Activated T-cell treated with anti-CD3 and anti-CD28 coated beads, Interleukin-2, amount 50 U/mL, for 48 hours (primary cell): ENCODE results near the gene FOXJ1.
"Not testable (repeated sequence)": the region's sequence is repeated elsewhere in the genome, so short reads cannot be mapped to it uniquely, and the experiment has no call there.

Experiments used
- DNase-seq, 2 experiments: peaks; one replicate each; pipeline ENCODE4 v3.0.0-alpha.2; 2020

Gene FOXJ1, protein sequence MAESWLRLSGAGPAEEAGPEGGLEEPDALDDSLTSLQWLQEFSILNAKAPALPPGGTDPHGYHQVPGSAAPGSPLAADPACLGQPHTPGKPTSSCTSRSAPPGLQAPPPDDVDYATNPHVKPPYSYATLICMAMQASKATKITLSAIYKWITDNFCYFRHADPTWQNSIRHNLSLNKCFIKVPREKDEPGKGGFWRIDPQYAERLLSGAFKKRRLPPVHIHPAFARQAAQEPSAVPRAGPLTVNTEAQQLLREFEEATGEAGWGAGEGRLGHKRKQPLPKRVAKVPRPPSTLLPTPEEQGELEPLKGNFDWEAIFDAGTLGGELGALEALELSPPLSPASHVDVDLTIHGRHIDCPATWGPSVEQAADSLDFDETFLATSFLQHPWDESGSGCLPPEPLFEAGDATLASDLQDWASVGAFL

DNA sequence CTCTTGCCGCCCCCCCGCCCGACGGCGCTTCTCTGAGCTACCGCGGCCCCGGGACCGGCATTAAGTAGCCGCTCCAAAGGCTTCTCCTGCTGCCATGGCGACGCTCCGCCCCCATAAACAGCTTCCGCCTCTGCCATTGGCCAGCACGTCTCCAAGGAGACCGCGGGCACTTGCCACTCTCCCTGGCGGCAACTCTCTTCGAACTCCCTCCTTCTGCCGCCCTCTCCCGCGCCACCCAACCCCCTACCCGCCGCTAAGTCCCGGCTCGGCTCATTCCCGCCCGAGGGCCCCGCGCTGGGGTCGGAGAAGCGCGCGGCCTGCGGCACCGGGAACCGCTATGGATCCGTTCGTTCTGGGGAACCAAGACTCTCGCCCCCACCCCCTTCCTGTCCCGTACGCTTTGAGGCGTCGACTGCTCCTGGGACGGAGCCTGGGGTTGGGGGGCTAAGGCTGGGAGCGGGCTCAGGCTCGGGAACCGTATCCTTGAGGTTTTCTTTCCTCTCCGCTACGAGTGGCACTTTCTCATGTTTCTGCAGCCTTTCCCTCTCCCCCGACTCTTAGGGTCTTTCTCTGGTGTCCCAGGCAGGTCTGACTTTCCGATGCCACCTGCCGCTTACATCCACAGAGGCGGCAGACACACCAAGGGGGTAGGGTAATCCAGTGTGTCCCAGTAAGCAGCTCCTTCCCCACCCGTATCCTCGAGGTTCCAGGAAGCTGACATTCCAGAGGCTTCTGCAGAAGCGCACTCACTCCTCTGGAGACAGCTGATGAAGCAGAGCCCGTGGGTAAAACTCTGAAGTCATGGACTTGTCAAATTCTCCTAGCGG lies at the start of gene FOXJ1:
TSS of gene FOXJ1 (minus strand) at position 34 of the 827 bp plus-strand sequence. CDS start 850 bp downstream, outside the sequence.
- peak; percentile 96 to 97 for DNase-seq

DNA sequence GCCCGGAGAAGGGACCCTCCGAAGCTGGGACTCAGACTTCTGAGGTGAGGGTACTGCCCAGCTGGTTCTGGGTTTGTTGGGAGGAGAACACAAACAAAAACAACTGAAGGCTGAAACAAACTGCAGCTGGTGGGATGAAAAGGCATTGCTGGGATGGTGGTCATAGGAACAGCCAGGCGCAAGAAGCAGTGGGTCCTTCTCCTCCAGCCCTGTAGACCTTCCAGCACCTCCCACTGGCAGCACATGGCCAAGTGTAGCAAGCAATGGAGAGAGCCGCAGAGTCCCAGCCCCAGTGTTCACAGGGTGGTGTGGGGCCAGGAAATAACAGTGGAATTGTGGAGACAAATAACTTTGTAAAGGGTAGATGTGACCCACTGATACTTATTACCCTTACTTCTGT lies 48.7 kb upstream of the FOXJ1 start:
- DNase-seq, result no peak

DNA sequence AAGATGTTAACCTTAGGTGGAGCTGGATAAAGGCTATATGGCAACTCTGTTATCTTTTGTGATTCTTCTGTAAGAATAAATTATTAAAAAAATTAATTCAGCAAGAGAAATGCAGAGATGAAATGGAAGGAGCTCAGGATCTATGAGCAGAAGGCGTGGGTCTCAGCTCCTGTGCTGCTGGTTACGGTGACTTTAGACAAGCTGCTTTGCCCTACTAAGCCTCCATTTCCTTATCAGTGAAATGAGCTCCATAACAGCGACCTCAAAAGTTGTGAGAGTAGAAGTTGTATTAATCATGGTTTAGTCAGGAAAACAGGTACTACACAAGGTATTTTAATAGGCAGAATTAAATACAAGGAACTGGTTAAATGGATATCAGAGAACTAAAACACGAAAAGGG lies 48.2 kb upstream of the FOXJ1 start:
- no peak for DNase-seq

GRCh38 chr17:76188213-76189016 lies 47.4 kb upstream of the FOXJ1 start:
- no peak for DNase-seq

- DNase-seq, result not testable (repeated sequence)
Measured at GRCh38 chr17:76186774-76187173, 45.7 kb upstream of the FOXJ1 start.

GRCh38 chr17:76184290-76184689 lies 43.2 kb upstream of the FOXJ1 start:
- no peak for DNase-seq

DNA sequence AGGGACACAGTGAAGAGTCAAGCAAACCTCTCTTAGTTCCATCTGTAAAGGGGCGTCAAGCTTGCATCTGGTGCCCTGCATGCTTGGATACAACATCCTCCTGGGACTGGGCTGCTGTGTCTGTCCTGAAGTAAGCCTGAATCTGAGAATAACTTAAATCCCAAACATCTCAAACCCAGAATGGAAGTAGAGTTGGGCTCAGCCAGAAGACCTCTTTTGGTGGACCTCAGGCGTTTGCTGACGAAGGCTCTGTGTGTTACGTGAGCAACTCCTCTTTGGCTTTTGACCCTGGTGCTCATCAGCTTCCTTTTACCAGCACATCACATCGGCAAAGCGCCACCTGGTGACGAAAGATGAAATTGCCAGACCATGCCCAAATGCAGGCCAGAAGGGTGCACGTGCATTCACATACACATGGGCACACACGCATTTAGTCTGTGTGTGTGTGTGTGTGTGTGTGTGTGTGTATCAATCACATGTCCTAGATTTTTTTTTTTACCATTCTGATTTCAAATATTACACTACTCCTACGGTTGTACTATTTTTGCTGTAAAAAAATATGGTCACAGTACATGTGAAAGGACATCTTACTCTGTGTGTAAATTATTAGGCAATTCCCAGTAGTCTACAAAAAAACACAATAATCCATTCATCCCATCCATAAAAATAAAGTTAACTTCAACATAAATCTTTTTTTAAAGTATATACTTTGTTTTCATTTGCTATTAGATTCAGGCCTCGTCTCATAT lies 41.1 kb upstream of the FOXJ1 start:
- peak; percentile 99 for DNase-seq

GRCh38 chr17:76179496-76180467 lies 38.7 kb upstream of the FOXJ1 start:
- no peak for DNase-seq

DNA sequence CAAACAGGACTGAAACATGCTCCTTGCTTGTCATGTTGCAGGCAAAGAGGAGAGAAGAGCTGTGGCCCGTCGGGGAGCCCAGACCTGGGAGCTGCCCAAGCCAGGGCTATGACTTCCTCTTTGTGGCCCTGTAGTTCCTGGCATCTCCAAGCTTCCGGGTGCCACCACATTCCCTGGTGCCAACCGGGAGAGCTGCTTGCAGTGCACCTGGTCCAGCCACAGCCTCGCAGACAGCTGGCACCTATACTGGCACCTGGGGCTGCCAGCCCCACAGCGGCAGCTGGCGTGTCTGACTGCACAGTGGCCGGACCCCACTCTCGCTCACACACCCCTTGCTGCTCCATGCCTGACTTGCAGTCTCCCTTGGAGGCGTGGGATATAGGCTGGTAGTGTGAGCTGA lies 37.1 kb upstream of the FOXJ1 start:
- DNase-seq, result no peak

GRCh38 chr17:76176701-76177574 lies 35.9 kb upstream of the FOXJ1 start:
- DNase-seq, result no peak

DNA sequence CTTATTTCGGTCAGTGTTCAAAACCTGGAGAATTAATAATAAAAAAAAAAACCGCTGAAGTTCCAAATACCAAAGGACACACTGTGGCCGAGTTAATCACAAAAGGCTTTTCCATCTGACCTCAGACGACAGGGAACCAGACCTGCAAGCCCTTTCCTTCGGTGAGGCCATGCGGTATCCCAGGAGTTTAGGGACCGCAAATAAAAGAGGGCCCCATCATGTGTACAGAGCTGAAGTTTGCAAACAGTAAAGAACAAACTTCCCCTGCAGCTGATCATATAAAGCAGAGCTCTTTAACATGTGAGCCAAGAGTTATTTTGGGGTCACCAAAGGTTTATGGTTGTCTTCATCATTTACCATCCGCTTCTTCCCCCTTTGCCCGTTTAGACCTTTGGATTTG lies 33.0 kb upstream of the FOXJ1 start:
- no peak for DNase-seq

GRCh38 chr17:76173474-76173873 lies 32.4 kb upstream of the FOXJ1 start:
- no peak for DNase-seq

DNA sequence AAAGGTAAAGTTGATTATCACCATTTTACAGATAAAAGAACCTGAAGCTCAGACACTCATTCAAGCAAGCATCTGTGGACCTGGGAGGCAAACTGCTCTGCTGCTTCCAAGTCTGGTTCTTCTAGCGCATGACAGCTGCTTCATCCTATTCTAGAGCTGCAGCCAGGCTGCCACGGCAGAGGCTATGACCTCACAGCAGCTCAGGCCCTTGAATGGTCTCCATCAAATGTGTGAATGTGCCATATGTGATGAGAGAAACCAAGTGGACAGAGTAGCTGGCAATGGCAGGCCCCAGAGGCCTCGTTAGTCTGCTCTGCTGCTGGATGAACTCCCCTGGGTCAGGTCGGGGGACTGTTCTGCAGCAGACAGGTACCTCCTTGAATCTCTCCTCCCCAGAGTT lies 30.7 kb upstream of the FOXJ1 start:
- DNase-seq, result no peak

DNA sequence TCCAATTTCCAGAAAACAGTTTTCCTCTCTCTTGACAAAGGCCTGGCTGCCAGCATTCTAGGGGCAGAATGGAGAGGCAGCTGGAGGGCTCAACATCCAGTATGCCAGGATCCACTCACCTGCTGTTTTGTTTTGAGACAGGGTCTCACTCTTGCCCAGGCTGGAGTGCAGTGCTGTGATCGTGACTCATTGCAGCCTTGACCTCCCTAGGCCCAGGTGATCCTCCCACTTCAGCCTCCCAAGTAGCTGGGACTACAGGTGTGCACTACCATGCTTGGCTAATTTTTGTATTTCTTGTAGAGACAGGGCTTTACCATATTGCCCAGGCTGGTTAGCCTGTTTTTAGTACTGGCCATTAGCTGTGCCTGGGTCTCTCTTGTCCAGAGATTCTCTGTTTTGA lies 29.1 kb upstream of the FOXJ1 start:
- DNase-seq, result no peak

DNA sequence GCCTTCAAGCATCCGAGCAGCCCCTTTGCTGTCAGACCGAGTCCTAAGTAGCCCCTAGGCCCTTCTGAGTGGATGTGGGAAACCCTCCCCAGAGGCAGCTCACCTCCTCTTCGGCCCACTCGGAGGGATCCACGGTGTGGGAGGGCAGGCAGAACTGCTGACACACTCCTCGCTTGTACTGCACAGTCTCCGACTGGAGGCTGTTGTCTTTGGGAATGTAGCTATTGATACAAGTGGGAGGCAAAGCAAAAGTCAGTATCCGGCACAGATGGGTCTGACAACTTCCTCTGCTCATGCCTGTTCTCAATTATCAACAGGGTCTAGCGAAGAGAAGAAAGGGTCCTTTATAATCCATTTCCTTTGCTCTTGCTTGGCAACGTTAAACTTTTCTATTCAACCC lies 25.9 kb upstream of the FOXJ1 start:
- no peak for DNase-seq

DNA sequence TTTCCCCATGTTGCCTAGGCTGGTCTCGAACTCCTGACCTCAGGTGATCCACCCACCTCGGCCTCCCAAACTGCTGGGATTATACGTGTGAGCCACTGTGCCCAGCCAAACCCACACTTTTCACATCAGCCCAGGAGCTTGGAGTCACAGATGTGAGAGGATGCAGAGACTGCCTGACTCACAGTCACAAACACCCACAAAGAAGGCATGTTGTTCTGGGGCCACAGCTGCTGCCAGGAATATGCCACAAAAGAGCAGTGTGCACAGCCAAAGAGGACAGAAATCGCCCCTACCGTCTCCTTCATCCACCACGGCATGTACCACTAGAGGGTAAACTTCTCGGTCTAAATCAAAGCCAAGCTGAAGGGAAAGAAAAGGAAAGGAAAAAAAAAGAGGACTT lies 25.1 kb upstream of the FOXJ1 start:
- peak in 1 of 2 experiments; percentile 41 for DNase-seq

DNA sequence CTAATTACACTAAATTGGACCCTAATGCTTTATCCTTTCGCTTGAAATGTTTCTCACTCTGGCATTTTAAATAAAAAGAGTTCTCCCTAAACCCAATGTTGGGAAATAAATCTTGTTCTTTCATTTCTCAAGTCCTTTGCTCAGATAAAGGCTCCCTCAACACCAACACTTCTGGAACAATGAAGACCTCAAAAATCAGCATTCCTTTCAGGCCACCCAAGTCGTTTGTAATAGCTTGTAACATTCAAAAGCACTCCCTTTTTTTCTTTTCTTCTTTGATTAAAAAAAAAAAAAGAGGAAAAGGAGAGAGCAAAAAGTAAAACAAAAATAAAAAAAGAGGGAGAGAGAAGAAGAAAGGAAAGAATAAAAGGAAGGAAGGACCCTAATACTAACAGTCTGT lies 23.3 kb upstream of the FOXJ1 start:
- no peak for DNase-seq

DNA sequence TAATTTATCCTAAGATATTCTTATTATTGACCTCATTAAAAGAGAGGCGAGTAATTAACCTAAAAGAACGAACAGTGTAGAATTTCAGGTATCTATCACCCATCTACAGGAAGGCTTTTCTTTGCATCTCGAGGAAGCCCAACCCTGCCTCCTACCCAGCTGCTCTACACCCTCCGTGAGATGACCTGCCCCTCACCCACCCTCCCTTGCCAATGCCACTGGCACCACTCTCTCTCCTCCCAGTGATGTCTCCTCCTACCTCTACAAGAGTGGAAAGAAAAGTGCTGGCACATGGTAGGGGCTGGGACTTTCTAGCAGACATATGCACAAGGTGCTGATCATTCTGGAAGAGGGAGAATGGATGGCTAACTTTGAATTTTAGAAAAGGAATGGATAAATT lies 22.9 kb upstream of the FOXJ1 start:
- DNase-seq, result no peak

DNA sequence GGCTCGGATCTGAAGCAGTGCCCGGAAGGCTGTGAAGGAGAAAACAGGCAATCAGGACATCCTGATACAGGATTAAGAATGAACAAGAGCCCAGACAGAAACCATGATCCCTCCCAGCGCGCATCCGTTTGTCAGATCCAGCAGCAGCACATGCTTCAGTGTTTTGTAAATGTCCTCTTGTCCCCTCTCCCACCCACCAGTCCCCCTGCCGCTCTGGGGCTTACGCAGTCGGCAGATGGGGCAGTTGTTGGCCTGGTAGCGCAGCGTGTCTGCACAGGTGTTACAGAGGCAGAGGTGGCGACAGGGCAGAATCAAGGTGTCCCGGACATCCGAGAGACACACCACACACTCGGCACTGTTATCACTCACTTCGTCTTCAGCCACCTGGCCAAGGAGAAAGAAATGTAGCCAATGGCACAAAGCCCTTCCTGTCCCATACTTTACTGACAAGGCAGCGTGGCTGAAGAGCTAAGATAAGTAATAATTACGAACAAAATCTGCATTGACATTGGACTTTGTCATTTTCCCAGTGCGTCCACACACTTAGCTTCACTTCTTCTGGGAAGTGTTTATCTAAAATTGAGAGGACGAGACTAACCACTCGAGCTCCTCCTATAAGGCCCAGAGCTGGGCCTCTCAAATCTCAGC lies 20.7 kb upstream of the FOXJ1 start:
- no peak for DNase-seq
